ENCODE data around the gene HOXC11. TPM values are rescaled to one million over a fixed set of nuclear protein-coding genes. Genes with fewer than 3 reads are reported as not detected.
A peak's percentile ranks its signal among the peaks of the same experiment; 100 is the strongest.

Gene HOXC11
- total RNA-seq, 1 donor from 2014 or later = not detected

- peaks cover 100% of the 10 kb centered on the region for H3K27me3 ChIP-seq
- H3K9me3 Mint-ChIP-seq = peaks cover 9% of the 10 kb centered on the region
- H3K4me3 Mint-ChIP-seq = peak overlapping the region; percentile 53
- H3K4me3 ChIP-seq = no peak overlapping the region
- no peak overlapping the region for H3K27ac ChIP-seq
- H3K36me3 Mint-ChIP-seq = peaks cover 2% of the 10 kb centered on the region
- H3K36me3 ChIP-seq = no peaks in the 10 kb centered on the region
- H3F3A ChIP-seq (ENCODE audit: low read depth) = no peaks in the 10 kb centered on the region
- peaks cover 87% of the 10 kb centered on the region for H4K20me1 ChIP-seq (ENCODE audit: low read depth)
- TF ChIP-seq EZH2phosphoT487 (IDR thresholded peaks at IDR 0.05) (peak; percentile 99), CTCF (IDR thresholded peaks at IDR 0.05) (no peak), EZH2 (IDR thresholded peaks at IDR 0.05) (peak; percentile 100)
- H3K27ac Mint-ChIP-seq = no peak overlapping the region
- no peaks in the 10 kb centered on the region for H3K4me1 ChIP-seq
- H2AFZ ChIP-seq (replicated peaks) = no peak overlapping the region
- no peak overlapping the region for H3K9ac ChIP-seq
- no peaks in the 10 kb centered on the region for H3K9me3 ChIP-seq (ENCODE audit: low read depth)
- H3K4me2 ChIP-seq = no peak overlapping the region
- no peaks in the 10 kb centered on the region for H3K4me1 Mint-ChIP-seq
- no peaks in the 10 kb centered on the region for H3K79me2 ChIP-seq (ENCODE audit: low read depth)
- H3K27me3 Mint-ChIP-seq (ENCODE audit: insufficient read depth, low read depth) = peaks cover 97% of the 10 kb centered on the region
- no peak for DNase-seq (ENCODE audit: low spot score)
Observed at GRCh38 chr12:53966385-53967133, 6.4 kb upstream of the HOXC11 start.

DNA sequence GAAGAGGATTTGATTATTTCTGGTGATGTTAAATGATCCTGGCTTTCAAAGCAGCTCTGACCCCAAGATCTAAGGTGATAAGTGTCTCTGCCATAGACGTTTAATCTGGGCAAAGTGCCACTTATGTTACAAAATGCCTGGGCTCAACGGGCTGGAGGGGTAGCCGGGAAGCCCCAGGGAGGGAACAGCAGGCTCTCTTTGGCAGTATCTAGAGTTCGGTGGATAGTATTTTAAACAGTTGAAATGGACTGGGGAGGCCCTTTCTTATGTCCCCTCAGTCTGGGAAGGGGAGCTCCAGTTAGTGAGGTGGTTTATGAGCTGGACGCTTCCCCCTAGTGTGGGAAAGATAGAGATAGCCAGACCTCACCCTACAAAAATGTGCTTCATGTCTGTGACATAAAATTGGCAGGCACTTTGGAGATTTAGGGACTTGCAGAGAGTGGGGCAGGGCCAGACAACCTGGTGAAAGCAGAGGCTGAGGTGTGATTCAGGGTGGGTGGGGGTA is 5.5 kb upstream of the HOXC11 start:
- no peak overlapping the region for H3K4me3 Mint-ChIP-seq
- DNase-seq (ENCODE audit: low spot score) = no peak
- H3F3A ChIP-seq (ENCODE audit: low read depth) = no peaks in the 10 kb centered on the region
- H3K9me3 Mint-ChIP-seq = peaks cover 9% of the 10 kb centered on the region
- no peaks in the 10 kb centered on the region for H3K79me2 ChIP-seq (ENCODE audit: low read depth)
- H3K9ac ChIP-seq = no peak overlapping the region
- no peak overlapping the region for H3K27ac ChIP-seq
- no peaks in the 10 kb centered on the region for H3K36me3 ChIP-seq
- H4K20me1 ChIP-seq (ENCODE audit: low read depth) = peaks cover 92% of the 10 kb centered on the region
- no peaks in the 10 kb centered on the region for H3K4me1 Mint-ChIP-seq
- no peaks in the 10 kb centered on the region for H3K9me3 ChIP-seq (ENCODE audit: low read depth)
- no peak for TF ChIP-seq CTCF (IDR thresholded peaks at IDR 0.05)
- no peak for TF ChIP-seq EZH2 (IDR thresholded peaks at IDR 0.05)
- no peak for TF ChIP-seq EZH2phosphoT487 (IDR thresholded peaks at IDR 0.05)
- H3K4me2 ChIP-seq = no peak overlapping the region
- no peak overlapping the region for H3K27ac Mint-ChIP-seq
- H3K36me3 Mint-ChIP-seq = peaks cover 2% of the 10 kb centered on the region
- H2AFZ ChIP-seq (replicated peaks) = no peak overlapping the region
- H3K4me3 ChIP-seq = no peak overlapping the region
- peaks cover 98% of the 10 kb centered on the region for H3K27me3 Mint-ChIP-seq (ENCODE audit: insufficient read depth, low read depth)
- H3K27me3 ChIP-seq = peaks cover 100% of the 10 kb centered on the region
- H3K4me1 ChIP-seq = no peaks in the 10 kb centered on the region

GRCh38 chr12:53968214-53969127 is 4.5 kb upstream of the HOXC11 start:
- no peak overlapping the region for H3K9ac ChIP-seq
- H3K4me3 ChIP-seq = no peak overlapping the region
- Mint-ChIP-seq H3K9me3 (peaks cover 14% of the 10 kb centered on the region), H3K4me3 (no peak overlapping the region), H3K4me1 (no peaks in the 10 kb centered on the region), H3K27ac (no peak overlapping the region), H3K27me3 (ENCODE audit: insufficient read depth, low read depth) (peaks cover 98% of the 10 kb centered on the region), H3K36me3 (peaks cover 2% of the 10 kb centered on the region)
- no peak overlapping the region for H3K4me2 ChIP-seq
- H3K79me2 ChIP-seq (ENCODE audit: low read depth) = no peaks in the 10 kb centered on the region
- DNase-seq (ENCODE audit: low spot score) = no peak
- no peaks in the 10 kb centered on the region for H3K9me3 ChIP-seq (ENCODE audit: low read depth)
- H3K27me3 ChIP-seq = peaks cover 100% of the 10 kb centered on the region
- no peak overlapping the region for H3K27ac ChIP-seq
- H3K36me3 ChIP-seq = no peaks in the 10 kb centered on the region
- peak; percentile 61 for TF ChIP-seq EZH2phosphoT487 (IDR thresholded peaks at IDR 0.05)
- TF ChIP-seq CTCF (IDR thresholded peaks at IDR 0.05) = no peak
- peak; percentile 67 for TF ChIP-seq EZH2 (IDR thresholded peaks at IDR 0.05)
- H3F3A ChIP-seq (ENCODE audit: low read depth) = no peaks in the 10 kb centered on the region
- H4K20me1 ChIP-seq (ENCODE audit: low read depth) = peaks cover 90% of the 10 kb centered on the region
- no peaks in the 10 kb centered on the region for H3K4me1 ChIP-seq
- no peak overlapping the region for H2AFZ ChIP-seq (replicated peaks)

Data from neural progenitor cell (in vitro differentiated cells).